HL-60 (cell line): ENCODE results near the gene TEX48.
A peak's percentile ranks its signal among the peaks of the same experiment; 100 is the strongest.

Source experiments
- DNase-seq, 2 experiments: peaks; one replicate each; pipeline ENCODE4 v3.0.0-alpha.2; 2010 to 2020; ENCODE audit warnings: low read depth in 1 of 2, low spot score in 1 of 2
- H3K27ac ChIP-seq: fragments of 250-450 bp; sonication (Bioruptor Pico); replicated peaks from 2 replicates; pipeline ENCODE4 v1.5.1; 2020; ENCODE audit warnings: mild to moderate bottlenecking, moderate library complexity
- H3K27me3 ChIP-seq: fragments of 250-450 bp; sonication (Bioruptor Pico); 2 replicates; pipeline ENCODE4 v1.5.1; 2021; ENCODE audit warnings: mild to moderate bottlenecking, moderate library complexity; ENCODE audit not compliant: insufficient read depth, poor library complexity, severe bottlenecking
- H3K4me3 ChIP-seq: replicated peaks from 2 replicates; pipeline ENCODE4 v1.5.1; 2011; ENCODE audit warnings: mild to moderate bottlenecking, control low read depth, low read length; ENCODE audit not compliant: insufficient read depth
- GABPA ChIP-seq: IDR thresholded peaks from 2 replicates; pipeline ENCODE4 v1.6.1; 2012; ENCODE audit warnings: low read depth
- POLR2AphosphoS5 ChIP-seq: IDR thresholded peaks from 2 replicates; pipeline ENCODE4 v1.6.1; 2012; ENCODE audit warnings: low read depth
- SPI1 ChIP-seq: IDR thresholded peaks from 2 replicates; pipeline ENCODE4 v1.6.1; 2012; ENCODE audit warnings: low read depth, mild to moderate bottlenecking, borderline replicate concordance
- TF ChIP-seq, protein P1 (sequence below): IDR thresholded peaks from 2 replicates; pipeline ENCODE4 v1.6.1; 2012; ENCODE audit warnings: low read depth; ENCODE audit not compliant: insufficient replicate concordance
- TF ChIP-seq, protein P2 (sequence below): IDR thresholded peaks from one replicate; pipeline ENCODE4 v1.5.1; 2011; ENCODE audit warnings: low read length, control low read depth, inconsistent platforms; ENCODE audit not compliant: insufficient read depth

The TEX48 gene

DNA sequence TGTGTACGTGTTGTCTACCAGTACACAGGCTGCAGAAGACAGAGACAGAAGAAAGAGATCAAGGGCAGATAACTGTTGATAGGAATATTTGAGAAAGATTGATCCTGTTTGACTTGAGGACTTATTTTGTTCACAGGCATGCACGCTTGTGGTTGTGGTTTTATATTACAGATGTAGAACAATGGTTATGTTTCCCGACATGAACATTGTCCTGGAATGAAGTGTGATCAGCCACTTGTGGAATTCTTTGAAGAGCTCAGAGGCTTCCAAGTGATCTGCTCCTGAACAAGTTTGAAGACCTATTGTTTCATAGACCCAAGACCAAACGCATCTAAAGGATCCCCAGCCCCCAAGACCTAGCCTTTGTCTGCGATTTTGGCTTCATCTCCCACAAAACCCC lies 38.1 kb downstream of the TEX48 start:
- H3K4me3 ChIP-seq = no peak overlapping the region
- no peaks in the 10 kb centered on the region for H3K27me3 ChIP-seq
- DNase-seq = no peak
- no peak for TF ChIP-seq SPI1
- TF ChIP-seq, protein P1, sequence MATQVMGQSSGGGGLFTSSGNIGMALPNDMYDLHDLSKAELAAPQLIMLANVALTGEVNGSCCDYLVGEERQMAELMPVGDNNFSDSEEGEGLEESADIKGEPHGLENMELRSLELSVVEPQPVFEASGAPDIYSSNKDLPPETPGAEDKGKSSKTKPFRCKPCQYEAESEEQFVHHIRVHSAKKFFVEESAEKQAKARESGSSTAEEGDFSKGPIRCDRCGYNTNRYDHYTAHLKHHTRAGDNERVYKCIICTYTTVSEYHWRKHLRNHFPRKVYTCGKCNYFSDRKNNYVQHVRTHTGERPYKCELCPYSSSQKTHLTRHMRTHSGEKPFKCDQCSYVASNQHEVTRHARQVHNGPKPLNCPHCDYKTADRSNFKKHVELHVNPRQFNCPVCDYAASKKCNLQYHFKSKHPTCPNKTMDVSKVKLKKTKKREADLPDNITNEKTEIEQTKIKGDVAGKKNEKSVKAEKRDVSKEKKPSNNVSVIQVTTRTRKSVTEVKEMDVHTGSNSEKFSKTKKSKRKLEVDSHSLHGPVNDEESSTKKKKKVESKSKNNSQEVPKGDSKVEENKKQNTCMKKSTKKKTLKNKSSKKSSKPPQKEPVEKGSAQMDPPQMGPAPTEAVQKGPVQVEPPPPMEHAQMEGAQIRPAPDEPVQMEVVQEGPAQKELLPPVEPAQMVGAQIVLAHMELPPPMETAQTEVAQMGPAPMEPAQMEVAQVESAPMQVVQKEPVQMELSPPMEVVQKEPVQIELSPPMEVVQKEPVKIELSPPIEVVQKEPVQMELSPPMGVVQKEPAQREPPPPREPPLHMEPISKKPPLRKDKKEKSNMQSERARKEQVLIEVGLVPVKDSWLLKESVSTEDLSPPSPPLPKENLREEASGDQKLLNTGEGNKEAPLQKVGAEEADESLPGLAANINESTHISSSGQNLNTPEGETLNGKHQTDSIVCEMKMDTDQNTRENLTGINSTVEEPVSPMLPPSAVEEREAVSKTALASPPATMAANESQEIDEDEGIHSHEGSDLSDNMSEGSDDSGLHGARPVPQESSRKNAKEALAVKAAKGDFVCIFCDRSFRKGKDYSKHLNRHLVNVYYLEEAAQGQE = no peak
- TF ChIP-seq POLR2AphosphoS5 = no peak
- no peak overlapping the region for H3K27ac ChIP-seq

DNA sequence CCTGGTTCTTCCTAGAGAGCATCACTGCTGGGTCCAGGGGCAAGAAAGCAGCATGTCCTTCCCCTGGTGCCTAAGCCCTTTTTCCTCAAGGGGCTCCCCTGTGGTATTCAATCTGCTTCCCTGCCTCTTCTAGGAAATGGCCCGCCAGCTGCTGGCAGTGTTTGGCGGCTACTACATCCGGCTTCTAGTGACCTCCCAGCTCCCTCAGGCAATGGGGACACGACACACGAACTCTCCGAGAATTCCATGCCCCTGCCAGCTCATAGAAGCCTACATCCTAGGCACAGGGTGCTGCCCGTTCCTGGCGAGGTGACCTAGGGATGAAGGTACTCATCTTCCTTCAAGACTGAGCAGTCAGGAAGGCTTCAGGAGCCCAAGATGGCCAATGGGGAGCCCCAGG lies 39.0 kb downstream of the TEX48 start:
- Histone ChIP-seq H3K27ac (no peak overlapping the region), H3K4me3 (no peak overlapping the region), H3K27me3 (no peaks in the 10 kb centered on the region)
- no peak for DNase-seq
- no peak for TF ChIP-seq POLR2AphosphoS5
- TF ChIP-seq SPI1 = no peak
- TF ChIP-seq GABPA = no peak
- TF ChIP-seq, protein P1 = no peak
- TF ChIP-seq, protein P2, sequence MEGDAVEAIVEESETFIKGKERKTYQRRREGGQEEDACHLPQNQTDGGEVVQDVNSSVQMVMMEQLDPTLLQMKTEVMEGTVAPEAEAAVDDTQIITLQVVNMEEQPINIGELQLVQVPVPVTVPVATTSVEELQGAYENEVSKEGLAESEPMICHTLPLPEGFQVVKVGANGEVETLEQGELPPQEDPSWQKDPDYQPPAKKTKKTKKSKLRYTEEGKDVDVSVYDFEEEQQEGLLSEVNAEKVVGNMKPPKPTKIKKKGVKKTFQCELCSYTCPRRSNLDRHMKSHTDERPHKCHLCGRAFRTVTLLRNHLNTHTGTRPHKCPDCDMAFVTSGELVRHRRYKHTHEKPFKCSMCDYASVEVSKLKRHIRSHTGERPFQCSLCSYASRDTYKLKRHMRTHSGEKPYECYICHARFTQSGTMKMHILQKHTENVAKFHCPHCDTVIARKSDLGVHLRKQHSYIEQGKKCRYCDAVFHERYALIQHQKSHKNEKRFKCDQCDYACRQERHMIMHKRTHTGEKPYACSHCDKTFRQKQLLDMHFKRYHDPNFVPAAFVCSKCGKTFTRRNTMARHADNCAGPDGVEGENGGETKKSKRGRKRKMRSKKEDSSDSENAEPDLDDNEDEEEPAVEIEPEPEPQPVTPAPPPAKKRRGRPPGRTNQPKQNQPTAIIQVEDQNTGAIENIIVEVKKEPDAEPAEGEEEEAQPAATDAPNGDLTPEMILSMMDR = no peak

DNA sequence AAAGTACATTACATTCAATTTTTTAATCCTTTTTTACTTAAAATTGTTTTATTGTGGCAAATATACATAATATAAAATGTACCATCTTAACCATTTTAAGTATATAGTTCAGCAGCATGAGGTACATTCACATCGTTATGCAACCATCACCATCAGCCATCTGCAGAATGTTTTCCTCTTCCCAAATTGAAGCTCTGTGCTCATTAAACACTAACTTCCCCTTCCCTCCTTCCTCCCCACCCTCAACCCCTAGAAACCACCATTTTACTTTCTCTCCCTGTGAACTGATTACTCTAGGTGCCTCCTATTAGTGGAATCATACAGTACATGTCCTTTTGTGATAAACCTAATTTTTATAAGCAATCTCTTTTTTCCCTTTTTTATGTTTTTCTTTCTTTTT lies 40.0 kb downstream of the TEX48 start:
- Histone ChIP-seq H3K4me3 (no peak overlapping the region), H3K27me3 (no peaks in the 10 kb centered on the region), H3K27ac (no peak overlapping the region)
- DNase-seq = peak; percentile 61 to 67
- TF ChIP-seq, protein P2 = no peak
- TF ChIP-seq, protein P1 = no peak
- TF ChIP-seq POLR2AphosphoS5 = no peak
- peak; percentile 60; the same call in 1 of the 2 replicates for TF ChIP-seq SPI1
- TF ChIP-seq GABPA = no peak

DNA sequence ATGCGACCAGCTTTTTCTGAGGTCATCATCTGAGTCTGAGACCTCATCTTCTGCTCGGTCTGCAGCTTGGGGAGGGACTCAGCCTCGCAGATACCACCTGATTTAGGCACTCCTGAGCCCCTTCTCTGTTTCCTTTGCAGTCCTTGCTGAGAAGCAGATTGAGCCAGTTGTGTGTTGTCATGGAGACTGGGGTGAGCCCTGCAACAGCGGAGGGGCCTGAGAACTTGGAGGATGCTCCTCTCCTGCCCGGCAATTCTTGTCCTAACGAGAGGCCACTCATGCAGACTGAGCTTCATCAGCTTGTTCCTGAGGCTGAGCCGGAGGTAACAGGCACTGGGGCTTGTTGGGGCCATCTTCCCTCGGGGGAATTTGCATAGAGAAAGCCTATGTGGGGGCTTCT lies 43.6 kb downstream of the TEX48 start:
- Histone ChIP-seq H3K27me3 (no peaks in the 10 kb centered on the region), H3K27ac (no peak overlapping the region), H3K4me3 (no peak overlapping the region)
- TF ChIP-seq SPI1 (no peak), POLR2AphosphoS5 (no peak), GABPA (no peak)
- TF ChIP-seq, protein P1 = no peak
- TF ChIP-seq, protein P2 = no peak
- no peak for DNase-seq
